ENCODE data around the gene PTPN7. TPM values are rescaled to one million over a fixed set of nuclear protein-coding genes. Genes with fewer than 3 reads are reported as not detected.

Gene PTPN7
- total RNA-seq, 2 experiments from 2014 or later = 228 to 231 TPM

DNA sequence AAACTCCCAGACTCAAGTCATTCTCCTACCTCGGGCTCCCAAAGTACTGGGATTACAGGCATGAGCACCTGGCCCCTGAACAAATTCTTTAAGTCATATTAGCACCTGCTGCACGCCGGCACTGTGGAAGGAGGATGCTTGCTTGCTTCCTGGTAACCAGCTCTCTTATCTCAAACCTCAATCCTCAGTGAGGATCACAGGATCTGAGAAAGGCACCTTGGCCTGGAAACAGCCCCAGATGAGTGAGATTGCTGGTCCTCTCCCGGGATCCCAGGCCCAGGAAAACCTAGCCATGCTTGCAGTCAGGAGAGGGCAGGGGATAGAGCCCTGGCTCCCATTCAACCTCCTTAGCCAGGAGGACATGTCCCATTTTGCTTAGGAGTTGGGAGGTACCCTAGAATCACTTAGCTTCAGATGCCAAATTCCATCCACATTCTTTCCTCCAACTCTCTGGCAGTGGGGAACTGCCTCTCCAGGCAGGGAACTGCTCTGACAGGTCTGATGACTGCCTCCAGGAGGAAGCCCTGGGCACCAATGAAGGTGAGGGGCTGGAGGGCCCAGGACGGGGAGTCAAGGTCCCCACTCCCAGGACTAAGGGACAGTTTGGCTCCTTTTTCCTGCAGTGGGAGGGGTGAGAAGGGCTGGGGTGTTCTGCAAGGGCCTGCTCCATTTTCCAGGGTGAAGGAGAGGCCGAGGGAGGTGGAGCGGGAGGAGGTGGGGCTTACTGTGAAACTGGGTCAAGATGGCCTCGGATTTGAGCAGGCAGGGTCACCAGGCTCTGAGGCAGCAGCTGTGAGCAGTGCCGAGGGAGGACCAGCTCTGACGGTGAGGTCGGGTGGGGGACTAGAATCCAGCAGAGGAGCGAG, 28.2 kb downstream of the PTPN7 start:
- no peak for DNase-seq
- ChIA-PET POLR2A (interaction anchor here (1.0 kb wide), 1 partner anchor 12 kb away, joined by 3 read pairs; no protein-coding TSS in a partner anchor), CTCF (interaction anchor here (0.6 to 4.8 kb wide), 5 partner anchors 8 to 787 kb away, joined by 3 to 22 read pairs (median 3); partner anchors contain the start of gene ELF3)
- Mint-ChIP-seq H3K36me3 (ENCODE audit: low read depth) (peaks cover 22% of the 10 kb centered on the region), H3K27ac (peak overlapping the region; percentile 44), H3K4me1 (peaks cover 4% of the 10 kb centered on the region), H3K4me3 (no peak overlapping the region), H3K9me3 (no peaks in the 10 kb centered on the region), H3K27me3 (peaks cover 1% of the 10 kb centered on the region)

GRCh38 chr1:202130816-202131522, 29.4 kb downstream of the PTPN7 start:
- H3K27me3 Mint-ChIP-seq = peaks cover 2% of the 10 kb centered on the region
- H3K4me1 Mint-ChIP-seq = peaks cover 4% of the 10 kb centered on the region
- DNase-seq = no peak
- no peaks in the 10 kb centered on the region for H3K9me3 Mint-ChIP-seq
- H3K4me3 Mint-ChIP-seq = no peak overlapping the region
- H3K36me3 Mint-ChIP-seq (ENCODE audit: low read depth) = peaks cover 22% of the 10 kb centered on the region
- no peak overlapping the region for H3K27ac Mint-ChIP-seq
- ChIA-PET POLR2A (interaction anchor here (1.1 kb wide), 1 partner anchor 15 kb away, joined by 5 read pairs; no protein-coding TSS in a partner anchor), CTCF (interaction anchor here (1.3 to 1.8 kb wide), 2 partner anchors 131 kb away, joined by 3 to 7 read pairs; no protein-coding TSS in a partner anchor)

DNA sequence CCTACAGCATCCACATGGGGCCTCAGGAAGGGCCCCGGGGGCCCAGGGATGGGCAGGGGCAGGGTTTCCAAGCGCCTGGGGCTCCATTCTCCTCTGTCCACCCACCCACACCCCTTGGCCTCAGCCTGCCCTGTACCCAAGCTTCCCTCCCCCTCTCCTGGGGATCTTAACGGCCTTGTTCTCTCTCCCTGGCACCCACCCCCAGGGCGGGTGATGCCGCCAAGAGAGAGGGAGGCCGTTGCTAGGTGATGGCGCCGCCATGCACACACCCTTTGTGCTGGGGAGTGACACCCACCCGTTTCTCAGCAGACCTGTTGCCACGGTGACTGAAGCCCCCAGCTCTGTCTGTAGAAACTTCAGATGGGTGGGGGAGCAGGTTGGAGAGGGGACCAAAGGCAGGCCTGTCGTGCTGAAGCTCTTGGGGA, 30.1 kb downstream of the PTPN7 start:
- DNase-seq = no peak
- ChIA-PET POLR2A (interaction anchor here (1.1 kb wide), 1 partner anchor 16 kb away, joined by 5 read pairs; no protein-coding TSS in a partner anchor), CTCF (interaction anchor here (0.7 to 1.3 kb wide), 2 partner anchors 55 to 130 kb away, joined by 3 to 4 read pairs; no protein-coding TSS in a partner anchor)
- peaks cover 4% of the 10 kb centered on the region for H3K27me3 Mint-ChIP-seq
- no peak overlapping the region for H3K4me3 Mint-ChIP-seq
- no peaks in the 10 kb centered on the region for H3K9me3 Mint-ChIP-seq
- H3K36me3 Mint-ChIP-seq (ENCODE audit: low read depth) = peaks cover 15% of the 10 kb centered on the region
- H3K4me1 Mint-ChIP-seq = peaks cover 4% of the 10 kb centered on the region
- H3K27ac Mint-ChIP-seq = no peak overlapping the region

DNA sequence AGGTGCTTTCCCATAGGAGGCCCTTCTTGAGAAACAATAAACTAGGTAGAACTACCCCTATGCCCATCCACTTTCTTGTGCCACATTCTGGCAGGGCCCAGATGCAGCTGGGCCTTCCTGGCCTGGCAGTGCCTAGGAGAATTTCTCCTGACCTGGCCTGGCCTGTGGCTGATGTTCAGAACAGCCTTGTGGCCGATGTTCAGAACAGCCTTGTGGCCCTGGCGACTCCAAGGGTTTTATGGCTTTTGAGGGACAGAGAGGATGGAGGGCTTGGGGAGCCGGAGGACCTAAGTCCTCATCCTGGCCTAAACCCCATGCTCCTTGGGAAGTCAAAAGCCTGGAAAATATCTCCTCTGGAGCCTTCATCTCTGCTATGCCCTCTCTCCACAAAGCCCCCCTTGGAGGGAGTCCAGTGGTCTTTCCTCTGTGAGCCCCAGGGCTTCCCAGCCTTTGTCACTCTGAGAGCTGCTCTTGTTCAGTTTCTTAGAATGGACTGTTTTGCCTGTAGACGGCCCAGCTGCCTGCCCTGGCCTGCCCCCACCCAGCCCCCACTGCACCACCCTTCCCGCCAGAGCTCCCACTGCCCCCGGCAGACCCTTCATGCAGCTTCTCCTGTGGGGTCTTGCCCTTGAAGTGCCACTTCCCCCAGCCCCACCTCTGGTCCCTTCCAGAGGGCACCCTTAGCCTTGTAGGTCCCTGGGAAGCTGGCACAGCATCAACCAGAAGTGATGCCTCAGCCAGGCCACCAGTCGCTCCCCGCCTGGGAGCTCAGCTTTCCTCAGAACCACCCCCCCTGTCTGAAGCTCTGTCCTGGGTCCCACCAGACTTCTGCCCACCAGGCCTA, 30.7 kb downstream of the PTPN7 start:
- no peak overlapping the region for H3K4me3 Mint-ChIP-seq
- no peak for DNase-seq
- H3K9me3 Mint-ChIP-seq = no peaks in the 10 kb centered on the region
- H3K27me3 Mint-ChIP-seq = peaks cover 4% of the 10 kb centered on the region
- ChIA-PET CTCF (interaction anchor here (0.7 to 1.3 kb wide), 3 partner anchors 44 to 130 kb away, joined by 3 to 4 read pairs (median 3); no protein-coding TSS in a partner anchor), POLR2A (interaction anchor here (1.1 kb wide), 1 partner anchor 17 kb away, joined by 5 read pairs; no protein-coding TSS in a partner anchor)
- H3K36me3 Mint-ChIP-seq (ENCODE audit: low read depth) = peaks cover 12% of the 10 kb centered on the region
- H3K4me1 Mint-ChIP-seq = peaks cover 4% of the 10 kb centered on the region
- H3K27ac Mint-ChIP-seq = no peak overlapping the region

- Mint-ChIP-seq H3K27me3 (peaks cover 12% of the 10 kb centered on the region), H3K36me3 (ENCODE audit: low read depth) (peaks cover 6% of the 10 kb centered on the region), H3K4me3 (no peak overlapping the region), H3K27ac (no peak overlapping the region), H3K4me1 (peaks cover 4% of the 10 kb centered on the region), H3K9me3 (no peaks in the 10 kb centered on the region)
- CTCF ChIA-PET = no interaction called here
- POLR2A ChIA-PET = no interaction called here
- DNase-seq = no peak
Measured at GRCh38 chr1:202127836-202128622, 32.4 kb downstream of the PTPN7 start.

DNA sequence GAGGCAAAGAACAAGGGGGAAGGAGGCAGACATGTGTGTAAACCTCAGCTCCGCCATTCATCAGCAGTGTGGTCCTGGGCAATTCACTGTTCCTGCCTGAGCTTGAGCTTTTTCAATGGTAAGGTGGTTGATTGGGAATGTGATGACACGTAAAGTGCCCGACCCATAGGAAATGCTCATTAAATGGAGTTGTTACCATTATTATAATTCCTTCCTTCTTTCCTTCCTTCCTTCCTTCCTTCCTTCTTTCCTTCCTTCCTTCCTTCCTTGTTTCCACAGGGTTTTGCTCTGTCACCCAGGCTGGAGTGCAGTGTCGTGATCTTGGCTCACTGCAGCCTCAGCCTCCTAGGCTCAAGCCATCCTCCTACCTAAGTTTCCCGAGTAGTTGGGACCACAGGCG, 33.3 kb downstream of the PTPN7 start:
- ChIA-PET POLR2A (no interaction called here), CTCF (no interaction called here)
- Mint-ChIP-seq H3K4me1 (peaks cover 4% of the 10 kb centered on the region), H3K36me3 (ENCODE audit: low read depth) (no peaks in the 10 kb centered on the region), H3K4me3 (no peak overlapping the region), H3K27ac (no peak overlapping the region), H3K9me3 (no peaks in the 10 kb centered on the region), H3K27me3 (peaks cover 12% of the 10 kb centered on the region)
- no peak for DNase-seq

- peaks cover 15% of the 10 kb centered on the region for H3K27me3 Mint-ChIP-seq
- H3K27ac Mint-ChIP-seq = no peak overlapping the region
- ChIA-PET CTCF (interaction anchor here (1.8 kb wide), 1 partner anchor 9 kb away, joined by 10 read pairs; no protein-coding TSS in a partner anchor), POLR2A (interaction anchor here (0.9 kb wide), 1 partner anchor 9 kb away, joined by 3 read pairs; no protein-coding TSS in a partner anchor)
- no peaks in the 10 kb centered on the region for H3K36me3 Mint-ChIP-seq (ENCODE audit: low read depth)
- H3K9me3 Mint-ChIP-seq = no peaks in the 10 kb centered on the region
- H3K4me1 Mint-ChIP-seq = no peaks in the 10 kb centered on the region
- no peak overlapping the region for H3K4me3 Mint-ChIP-seq
- no peak for DNase-seq
Measured at GRCh38 chr1:202126426-202126825, 34.0 kb downstream of the PTPN7 start.

- peaks cover 15% of the 10 kb centered on the region for H3K27me3 Mint-ChIP-seq
- POLR2A ChIA-PET = interaction anchor here (0.9 kb wide), 1 partner anchor 10 kb away, joined by 3 read pairs; no protein-coding TSS in a partner anchor
- no peaks in the 10 kb centered on the region for H3K9me3 Mint-ChIP-seq
- no peak overlapping the region for H3K27ac Mint-ChIP-seq
- no peak overlapping the region for H3K4me3 Mint-ChIP-seq
- no peaks in the 10 kb centered on the region for H3K4me1 Mint-ChIP-seq
- no peaks in the 10 kb centered on the region for H3K36me3 Mint-ChIP-seq (ENCODE audit: low read depth)
- CTCF ChIA-PET = interaction anchor here (1.8 kb wide), 1 partner anchor 10 kb away, joined by 10 read pairs; no protein-coding TSS in a partner anchor
- DNase-seq = no peak
Measured at GRCh38 chr1:202125611-202126010, 34.8 kb downstream of the PTPN7 start.

- peaks cover 15% of the 10 kb centered on the region for H3K27me3 Mint-ChIP-seq
- H3K36me3 Mint-ChIP-seq (ENCODE audit: low read depth) = no peaks in the 10 kb centered on the region
- ChIA-PET CTCF (interaction anchor here (0.8 to 1.8 kb wide), 3 partner anchors 9 to 115 kb away, joined by 3 to 6 read pairs (median 5); no protein-coding TSS in a partner anchor), POLR2A (no interaction called here)
- H3K4me3 Mint-ChIP-seq = no peak overlapping the region
- no peak overlapping the region for H3K27ac Mint-ChIP-seq
- H3K4me1 Mint-ChIP-seq = no peaks in the 10 kb centered on the region
- no peaks in the 10 kb centered on the region for H3K9me3 Mint-ChIP-seq
- DNase-seq = no peak
Measured at GRCh38 chr1:202124142-202124541, 36.3 kb downstream of the PTPN7 start.

DNA sequence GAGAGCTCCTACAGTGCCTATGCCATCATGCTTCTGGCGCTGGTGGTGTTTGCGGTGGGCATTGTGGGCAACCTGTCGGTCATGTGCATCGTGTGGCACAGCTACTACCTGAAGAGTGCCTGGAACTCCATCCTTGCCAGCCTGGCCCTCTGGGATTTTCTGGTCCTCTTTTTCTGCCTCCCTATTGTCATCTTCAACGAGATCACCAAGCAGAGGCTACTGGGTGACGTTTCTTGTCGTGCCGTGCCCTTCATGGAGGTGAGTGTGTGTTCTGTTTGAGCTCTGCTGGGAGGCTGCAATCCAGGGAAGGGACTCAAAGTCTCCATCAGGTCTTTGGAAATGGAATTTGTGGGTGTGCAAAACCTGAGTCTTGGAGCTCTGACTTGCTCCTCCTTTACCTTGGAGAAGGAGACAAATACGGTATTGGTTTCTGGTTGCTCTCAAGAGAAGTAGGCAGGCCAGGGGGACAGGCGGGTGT, 37.0 kb downstream of the PTPN7 start:
- no peaks in the 10 kb centered on the region for H3K4me1 Mint-ChIP-seq
- H3K27me3 Mint-ChIP-seq = peaks cover 15% of the 10 kb centered on the region
- H3K9me3 Mint-ChIP-seq = no peaks in the 10 kb centered on the region
- POLR2A ChIA-PET = no interaction called here
- no peak for DNase-seq
- H3K36me3 Mint-ChIP-seq (ENCODE audit: low read depth) = no peaks in the 10 kb centered on the region
- H3K4me3 Mint-ChIP-seq = no peak overlapping the region
- CTCF ChIA-PET = interaction anchor here (0.8 to 1.8 kb wide), 3 partner anchors 9 to 115 kb away, joined by 3 to 6 read pairs (median 5); no protein-coding TSS in a partner anchor
- no peak overlapping the region for H3K27ac Mint-ChIP-seq

DNA sequence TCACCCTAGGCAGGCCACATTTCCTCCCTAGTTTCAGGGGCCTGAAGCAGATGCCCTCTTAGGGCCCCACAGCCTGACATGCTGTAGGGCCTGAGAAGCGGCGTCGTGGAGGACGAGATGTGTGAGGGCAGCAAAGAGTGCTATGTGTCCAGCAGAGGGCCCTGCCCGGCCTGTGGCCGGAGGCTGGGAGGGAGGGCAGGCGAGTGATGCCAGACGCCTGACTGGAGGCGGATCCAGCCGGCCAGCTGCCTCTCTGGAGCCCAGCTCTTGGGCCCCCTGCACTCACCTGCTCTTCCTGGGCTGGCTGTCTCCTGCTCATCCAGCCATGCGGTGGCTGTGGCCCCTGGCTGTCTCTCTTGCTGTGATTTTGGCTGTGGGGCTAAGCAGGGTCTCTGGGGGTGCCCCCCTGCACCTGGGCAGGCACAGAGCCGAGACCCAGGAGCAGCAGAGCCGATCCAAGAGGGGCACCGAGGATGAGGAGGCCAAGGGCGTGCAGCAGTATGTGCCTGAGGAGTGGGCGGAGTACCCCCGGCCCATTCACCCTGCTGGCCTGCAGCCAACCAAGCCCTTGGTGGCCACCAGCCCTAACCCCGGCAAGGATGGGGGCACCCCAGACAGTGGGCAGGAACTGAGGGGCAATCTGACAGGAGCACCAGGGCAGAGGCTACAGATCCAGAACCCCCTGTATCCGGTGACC, 37.6 kb downstream of the PTPN7 start, which contains the start of gene GPR37L1:
Gene GPR37L1, plus strand, starts transcription at position 279 of the 697 bp plus-strand sequence. Its CDS starts 47 bp downstream, at position 326.
- ChIA-PET CTCF (interaction anchor here (1.6 to 1.8 kb wide), 2 partner anchors 13 to 114 kb away, joined by 5 to 6 read pairs; no protein-coding TSS in a partner anchor), POLR2A (no interaction called here)
- H3K27ac Mint-ChIP-seq = no peak within 1 kb of the TSS
- peaks cover 15% of the 10 kb centered on the region for H3K27me3 Mint-ChIP-seq
- H3K36me3 Mint-ChIP-seq (ENCODE audit: low read depth) = no peaks in the 10 kb centered on the region
- no peaks in the 10 kb centered on the region for H3K9me3 Mint-ChIP-seq
- no peaks in the 10 kb centered on the region for H3K4me1 Mint-ChIP-seq
- no peak within 1 kb of the TSS for H3K4me3 Mint-ChIP-seq
- DNase-seq = no peak

Measured in activated CD4-positive, alpha-beta memory T cell treated with anti-CD3 and anti-CD28 coated beads, Interleukin-2, amount 10 ng/mL, durations not matched to agents 7 days and 5 days (primary cell).